Mesenchymal stem cell (in vitro differentiated cells and primary cell): ENCODE data around the gene TNIP3.

Experiments used
- DNase-seq: peaks from one replicate; pipeline ENCODE4 v3.0.0-alpha.2; 2013
- H2AFZ ChIP-seq: one replicate; pipeline ENCODE4 v1.6.1; 2013; ENCODE audit warnings: low read depth, mild to moderate bottlenecking, control low read depth, inconsistent platforms, low read length, moderate library complexity
- H2AK5ac ChIP-seq: 2 replicates; pipeline ENCODE4 v1.6.1; 2013; ENCODE audit warnings: low read length, moderate library complexity, mild to moderate bottlenecking, inconsistent platforms; ENCODE audit not compliant: severe bottlenecking
- H2BK120ac ChIP-seq: one replicate; pipeline ENCODE4 v1.6.1; 2013; ENCODE audit warnings: low read depth, mild to moderate bottlenecking, inconsistent platforms, low read length, moderate library complexity
- H2BK12ac ChIP-seq, 2 experiments: one replicate each; pipeline ENCODE4 v1.6.1; 2013; ENCODE audit warnings: inconsistent platforms in 2 of 2, low read length in 2 of 2, mild to moderate bottlenecking in 2 of 2, moderate library complexity in 2 of 2, control low read depth in 1 of 2
- H2BK15ac ChIP-seq: one replicate; pipeline ENCODE4 v1.6.1; 2013; ENCODE audit warnings: mild to moderate bottlenecking, low read depth, inconsistent platforms; ENCODE audit not compliant: poor library complexity, severe bottlenecking
- H2BK5ac ChIP-seq: 2 replicates; pipeline ENCODE4 v1.6.1; 2013; ENCODE audit warnings: low read depth, mild to moderate bottlenecking, low read length, control low read depth, inconsistent platforms; ENCODE audit not compliant: poor library complexity, severe bottlenecking
- H3K14ac ChIP-seq, 2 experiments: one replicate each; pipeline ENCODE4 v1.6.1; 2013; ENCODE audit warnings: inconsistent platforms in 2 of 2, low read length in 2 of 2, control low read depth in 1 of 2, mild to moderate bottlenecking in 1 of 2, moderate library complexity in 1 of 2
- H3K18ac ChIP-seq, 2 experiments: one replicate each; pipeline ENCODE4 v1.6.1; 2013; ENCODE audit warnings: inconsistent platforms in 2 of 2, low read length in 2 of 2, control low read depth in 1 of 2, low read depth in 1 of 2, mild to moderate bottlenecking in 1 of 2
- H3K23ac ChIP-seq, 2 experiments: one replicate each; pipeline ENCODE4 v1.6.1; 2013; ENCODE audit warnings: inconsistent platforms in 2 of 2, low read length in 2 of 2, mild to moderate bottlenecking in 2 of 2, moderate library complexity in 2 of 2, control low read depth in 1 of 2
- H3K27ac ChIP-seq: 2 replicates; pipeline ENCODE4 v1.5.1; 2013; ENCODE audit warnings: mild to moderate bottlenecking, moderate library complexity, low read length, control low read depth, inconsistent platforms; ENCODE audit not compliant: poor library complexity, severe bottlenecking
- H3K27me3 ChIP-seq, 2 experiments: 2 replicates each; pipeline versions ENCODE4 v1.6.1 to v1.7.0; 2013; ENCODE audit warnings: low read length in 2 of 2, mild to moderate bottlenecking in 2 of 2, moderate library complexity in 2 of 2, control low read depth in 1 of 2, inconsistent platforms in 1 of 2; ENCODE audit not compliant: control insufficient read depth in 1 of 2, insufficient read depth in 1 of 2
- H3K36me3 ChIP-seq, 2 experiments: 2 replicates each; pipeline versions ENCODE4 v1.6.1 to v1.7.0; 2013; ENCODE audit warnings: low read length in 2 of 2, control low read depth in 1 of 2, inconsistent platforms in 1 of 2, low read depth in 1 of 2, mild to moderate bottlenecking in 1 of 2; ENCODE audit not compliant: insufficient read depth in 2 of 2, control insufficient read depth in 1 of 2
- H3K4ac ChIP-seq, 2 experiments: one replicate each; pipeline ENCODE4 v1.6.1; 2013; ENCODE audit warnings: inconsistent platforms in 2 of 2, low read length in 2 of 2, mild to moderate bottlenecking in 2 of 2, moderate library complexity in 2 of 2, control low read depth in 1 of 2, low read depth in 1 of 2
- H3K4me1 ChIP-seq: 2 replicates; pipeline ENCODE4 v1.6.1; 2013; ENCODE audit warnings: low read depth, low read length, control low read depth; ENCODE audit not compliant: control insufficient read depth, insufficient read depth
- H3K4me2 ChIP-seq: 2 replicates; pipeline ENCODE4 v1.6.1; 2013; ENCODE audit warnings: low read length, mild to moderate bottlenecking, inconsistent platforms; ENCODE audit not compliant: poor library complexity, severe bottlenecking
- H3K4me3 ChIP-seq, 2 experiments: 2 replicates each; pipeline versions ENCODE4 v1.5.1 to v1.7.0; 2013; ENCODE audit warnings: low read length in 2 of 2, mild to moderate bottlenecking in 2 of 2, control low read depth in 1 of 2, low read depth in 1 of 2; ENCODE audit not compliant: insufficient read depth in 1 of 2
- H3K79me1 ChIP-seq: replicated peaks from 2 replicates; pipeline ENCODE4 v1.6.1; 2013; ENCODE audit warnings: mild to moderate bottlenecking, control low read depth, low read length, inconsistent platforms; ENCODE audit not compliant: poor library complexity, severe bottlenecking
- H3K9ac ChIP-seq: 2 replicates; pipeline ENCODE4 v1.7.0; 2013; ENCODE audit warnings: mild to moderate bottlenecking, low read length, moderate library complexity
- H3K9me3 ChIP-seq: 2 replicates; pipeline ENCODE4 v1.7.0; 2013; ENCODE audit warnings: mild to moderate bottlenecking, low read length; ENCODE audit not compliant: control insufficient read depth
- H4K8ac ChIP-seq: one replicate; pipeline ENCODE4 v1.6.1; 2013; ENCODE audit warnings: inconsistent platforms, mild to moderate bottlenecking, low read length, moderate library complexity
- H4K91ac ChIP-seq: one replicate; pipeline ENCODE4 v1.6.1; 2013; ENCODE audit warnings: mild to moderate bottlenecking, low read length, inconsistent platforms
- WGBS: methylation state at CpG from one replicate; pipeline ENCODE4 v1.1.7; 2013; ENCODE audit warnings: mixed read lengths; 5-methylcytosine and 5-hydroxymethylcytosine counted together

The TNIP3 gene

DNA sequence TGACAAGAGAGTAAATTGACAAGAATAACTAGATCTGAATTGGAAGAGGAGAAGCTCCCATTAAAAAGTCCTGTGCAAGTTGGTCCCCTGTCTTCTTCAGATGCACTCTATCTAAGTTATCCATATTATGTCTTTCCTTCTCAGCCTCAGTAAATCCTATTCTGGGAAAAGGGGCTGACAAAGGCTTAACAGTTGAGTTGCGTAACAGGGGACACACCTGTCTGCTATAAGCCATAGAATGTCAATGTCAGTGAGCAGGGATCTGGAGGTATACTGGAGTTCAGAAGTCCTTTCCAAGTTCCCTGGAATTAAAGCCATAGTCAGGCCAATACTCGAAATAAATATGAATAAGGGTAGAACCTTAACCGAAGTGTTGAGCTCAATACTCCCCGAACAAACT, 26.3 kb upstream of the TNIP3 start:
- no peaks in the 10 kb centered on the region for H3K79me1 ChIP-seq
- no peaks in the 10 kb centered on the region for H3K9me3 ChIP-seq
- no peak overlapping the region for H3K27ac ChIP-seq
- H2BK15ac ChIP-seq: no peak overlapping the region
- no peaks in the 10 kb centered on the region for H3K36me3 ChIP-seq
- no peaks in the 10 kb centered on the region for H3K4me1 ChIP-seq
- H4K8ac ChIP-seq: no peak overlapping the region
- no peak for DNase-seq
- no peak overlapping the region for H2AFZ ChIP-seq
- H3K4me3 ChIP-seq: no peak overlapping the region
- no peak overlapping the region for H2BK5ac ChIP-seq
- H3K9ac ChIP-seq: no peak overlapping the region
- H3K23ac ChIP-seq: no peak overlapping the region
- H3K27me3 ChIP-seq: no peaks in the 10 kb centered on the region
- H4K91ac ChIP-seq: no peak overlapping the region
- H3K18ac ChIP-seq: no peak overlapping the region
- no peak overlapping the region for H2BK120ac ChIP-seq
- no peak overlapping the region for H3K4ac ChIP-seq
- H3K4me2 ChIP-seq: no peak overlapping the region
- H2AK5ac ChIP-seq: no peak overlapping the region
- H2BK12ac ChIP-seq: no peak overlapping the region
- WGBS: 83% methylated on average over 2 of the region's 4 CpGs
- no peak overlapping the region for H3K14ac ChIP-seq

DNA sequence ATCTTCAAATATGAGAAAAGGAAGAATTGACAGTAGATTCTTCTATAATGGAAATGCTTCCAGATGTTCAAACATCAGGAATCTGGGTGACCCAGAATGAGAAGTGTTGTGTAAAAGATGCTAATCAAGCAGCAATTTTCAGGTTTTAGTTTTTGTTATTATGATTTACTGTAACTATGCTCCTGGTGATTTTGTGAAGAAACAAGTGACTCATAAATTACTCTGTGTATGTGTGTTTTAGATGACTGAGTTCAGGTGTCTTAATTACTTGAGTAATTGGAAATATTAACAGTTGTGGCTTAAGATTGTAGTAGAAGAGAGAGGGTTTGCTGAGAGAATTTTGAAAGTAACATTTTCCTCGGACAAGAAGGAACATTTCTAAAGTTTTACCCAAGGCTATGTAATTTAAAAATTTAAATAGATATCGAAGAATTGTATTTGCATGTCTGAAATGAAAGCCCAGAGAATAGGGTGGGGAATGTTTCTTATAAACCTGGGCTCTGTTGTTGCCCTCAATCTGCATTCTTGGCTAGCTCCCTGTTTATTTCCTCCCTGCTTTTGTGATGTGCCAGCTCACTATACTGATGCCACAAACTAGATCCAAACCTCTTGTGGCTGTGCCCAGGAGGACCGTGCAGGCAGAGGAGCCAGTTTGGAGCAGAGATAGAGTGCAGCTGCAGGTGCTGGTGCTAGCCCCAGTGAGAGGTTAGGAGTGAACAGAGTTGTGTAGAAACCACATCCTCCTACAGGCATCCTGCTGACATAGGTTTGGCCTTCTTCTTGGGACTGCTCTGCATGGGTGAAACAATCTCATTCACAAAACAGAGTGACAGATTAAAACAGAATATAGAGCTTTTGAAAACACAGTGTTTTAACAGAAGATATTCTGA, 25.4 kb upstream of the TNIP3 start:
- H3K27ac ChIP-seq: no peak overlapping the region
- H3K4me1 ChIP-seq: no peaks in the 10 kb centered on the region
- no peak overlapping the region for H4K8ac ChIP-seq
- no peaks in the 10 kb centered on the region for H3K36me3 ChIP-seq
- no peak overlapping the region for H3K9ac ChIP-seq
- H2BK5ac ChIP-seq: no peak overlapping the region
- H2BK12ac ChIP-seq: no peak overlapping the region
- H3K4me2 ChIP-seq: no peak overlapping the region
- no peak overlapping the region for H2BK120ac ChIP-seq
- H3K4me3 ChIP-seq: no peak overlapping the region
- no peak overlapping the region for H3K18ac ChIP-seq
- H3K14ac ChIP-seq: no peak overlapping the region
- 60% methylated on average over 1 of the region's 3 CpGs for WGBS
- H4K91ac ChIP-seq: no peak overlapping the region
- H3K4ac ChIP-seq: no peak overlapping the region
- no peak overlapping the region for H3K23ac ChIP-seq
- H2AFZ ChIP-seq: no peak overlapping the region
- no peak overlapping the region for H2AK5ac ChIP-seq
- DNase-seq: no peak
- H3K9me3 ChIP-seq: no peaks in the 10 kb centered on the region
- H2BK15ac ChIP-seq: no peak overlapping the region
- H3K79me1 ChIP-seq: no peaks in the 10 kb centered on the region
- no peaks in the 10 kb centered on the region for H3K27me3 ChIP-seq

DNA sequence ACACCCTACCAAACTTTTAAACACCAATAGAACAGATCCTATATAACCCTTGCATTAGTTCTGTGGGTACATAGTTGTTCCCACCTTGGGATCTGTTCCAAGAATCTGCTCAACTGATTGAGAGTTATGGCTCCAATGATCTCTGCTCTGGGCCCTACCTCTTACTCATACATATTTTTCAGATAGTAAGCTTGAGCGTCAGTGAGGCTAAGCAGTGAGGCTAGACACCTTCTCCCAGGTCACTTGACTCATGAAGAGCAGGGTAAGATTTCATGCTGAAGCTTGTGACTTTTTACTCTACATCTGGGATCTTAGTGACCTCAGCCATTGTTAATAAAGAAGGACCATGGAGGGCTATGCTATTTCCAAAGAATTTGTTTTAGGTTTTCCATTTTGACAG, 23.1 kb upstream of the TNIP3 start:
- WGBS: 75% methylated on average over 1 of the region's 1 CpG
- H2BK12ac ChIP-seq: no peak overlapping the region
- no peak overlapping the region for H3K4me3 ChIP-seq
- no peaks in the 10 kb centered on the region for H3K36me3 ChIP-seq
- DNase-seq: no peak
- H3K18ac ChIP-seq: no peak overlapping the region
- H3K4ac ChIP-seq: no peak overlapping the region
- H3K9me3 ChIP-seq: no peaks in the 10 kb centered on the region
- H4K8ac ChIP-seq: no peak overlapping the region
- H2AK5ac ChIP-seq: no peak overlapping the region
- H3K79me1 ChIP-seq: no peaks in the 10 kb centered on the region
- no peak overlapping the region for H2BK15ac ChIP-seq
- H3K23ac ChIP-seq: no peak overlapping the region
- H2BK5ac ChIP-seq: no peak overlapping the region
- H2BK120ac ChIP-seq: no peak overlapping the region
- H3K27ac ChIP-seq: no peak overlapping the region
- H3K4me1 ChIP-seq: no peaks in the 10 kb centered on the region
- H3K27me3 ChIP-seq: no peaks in the 10 kb centered on the region
- H3K4me2 ChIP-seq: no peak overlapping the region
- H3K14ac ChIP-seq: no peak overlapping the region
- no peak overlapping the region for H3K9ac ChIP-seq
- H4K91ac ChIP-seq: no peak overlapping the region
- H2AFZ ChIP-seq: no peak overlapping the region

DNA sequence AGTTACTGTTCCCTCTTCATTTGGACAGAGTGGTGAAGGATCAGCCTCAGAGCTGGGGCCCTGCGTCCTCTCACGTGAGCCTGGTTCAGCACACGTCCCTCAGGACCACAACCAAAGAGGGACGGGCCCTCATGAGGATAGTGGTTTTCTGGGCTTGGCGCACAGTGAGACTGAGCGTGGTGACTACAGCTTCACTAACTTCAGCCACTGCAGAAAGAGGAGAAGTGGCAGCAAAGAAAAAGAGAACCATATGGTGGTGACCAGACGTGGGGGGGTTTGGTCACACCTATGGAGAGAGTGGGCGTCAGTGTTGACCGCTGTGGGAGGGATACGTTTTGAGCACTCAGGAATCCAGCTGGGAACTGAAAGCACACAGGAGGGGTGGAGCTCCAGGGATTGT, 21.8 kb upstream of the TNIP3 start:
- no peak overlapping the region for H4K8ac ChIP-seq
- no peak overlapping the region for H3K23ac ChIP-seq
- H3K14ac ChIP-seq: no peak overlapping the region
- no peak overlapping the region for H2BK12ac ChIP-seq
- H3K9me3 ChIP-seq: no peaks in the 10 kb centered on the region
- no peaks in the 10 kb centered on the region for H3K4me1 ChIP-seq
- no peaks in the 10 kb centered on the region for H3K79me1 ChIP-seq
- no peak overlapping the region for H3K27ac ChIP-seq
- H3K9ac ChIP-seq: no peak overlapping the region
- H2BK15ac ChIP-seq: no peak overlapping the region
- no peak overlapping the region for H4K91ac ChIP-seq
- no peak overlapping the region for H2AK5ac ChIP-seq
- no peak overlapping the region for H3K4ac ChIP-seq
- H2BK5ac ChIP-seq: no peak overlapping the region
- no peaks in the 10 kb centered on the region for H3K36me3 ChIP-seq
- 94% methylated on average over 10 of the region's 10 CpGs for WGBS
- no peak overlapping the region for H3K18ac ChIP-seq
- no peak overlapping the region for H2AFZ ChIP-seq
- no peak for DNase-seq
- no peak overlapping the region for H2BK120ac ChIP-seq
- H3K27me3 ChIP-seq: no peaks in the 10 kb centered on the region
- no peak overlapping the region for H3K4me3 ChIP-seq
- H3K4me2 ChIP-seq: no peak overlapping the region
